ENCODE results near the gene PARP1.

GRCh38 chr1:226378071-226378470, 29.8 kb downstream of the PARP1 start:
- no peak for TF ChIP-seq CTCF (IDR thresholded peaks at IDR 0.05)
- TF ChIP-seq, protein P1, sequence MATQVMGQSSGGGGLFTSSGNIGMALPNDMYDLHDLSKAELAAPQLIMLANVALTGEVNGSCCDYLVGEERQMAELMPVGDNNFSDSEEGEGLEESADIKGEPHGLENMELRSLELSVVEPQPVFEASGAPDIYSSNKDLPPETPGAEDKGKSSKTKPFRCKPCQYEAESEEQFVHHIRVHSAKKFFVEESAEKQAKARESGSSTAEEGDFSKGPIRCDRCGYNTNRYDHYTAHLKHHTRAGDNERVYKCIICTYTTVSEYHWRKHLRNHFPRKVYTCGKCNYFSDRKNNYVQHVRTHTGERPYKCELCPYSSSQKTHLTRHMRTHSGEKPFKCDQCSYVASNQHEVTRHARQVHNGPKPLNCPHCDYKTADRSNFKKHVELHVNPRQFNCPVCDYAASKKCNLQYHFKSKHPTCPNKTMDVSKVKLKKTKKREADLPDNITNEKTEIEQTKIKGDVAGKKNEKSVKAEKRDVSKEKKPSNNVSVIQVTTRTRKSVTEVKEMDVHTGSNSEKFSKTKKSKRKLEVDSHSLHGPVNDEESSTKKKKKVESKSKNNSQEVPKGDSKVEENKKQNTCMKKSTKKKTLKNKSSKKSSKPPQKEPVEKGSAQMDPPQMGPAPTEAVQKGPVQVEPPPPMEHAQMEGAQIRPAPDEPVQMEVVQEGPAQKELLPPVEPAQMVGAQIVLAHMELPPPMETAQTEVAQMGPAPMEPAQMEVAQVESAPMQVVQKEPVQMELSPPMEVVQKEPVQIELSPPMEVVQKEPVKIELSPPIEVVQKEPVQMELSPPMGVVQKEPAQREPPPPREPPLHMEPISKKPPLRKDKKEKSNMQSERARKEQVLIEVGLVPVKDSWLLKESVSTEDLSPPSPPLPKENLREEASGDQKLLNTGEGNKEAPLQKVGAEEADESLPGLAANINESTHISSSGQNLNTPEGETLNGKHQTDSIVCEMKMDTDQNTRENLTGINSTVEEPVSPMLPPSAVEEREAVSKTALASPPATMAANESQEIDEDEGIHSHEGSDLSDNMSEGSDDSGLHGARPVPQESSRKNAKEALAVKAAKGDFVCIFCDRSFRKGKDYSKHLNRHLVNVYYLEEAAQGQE (IDR thresholded peaks at IDR 0.05; ENCODE audit: insufficient read depth in 1 of 2, low read depth in 2 of 2, low read length in 1 of 2): no peak
